GM10248 (cell line): Measurements from ENCODE around the gene DUSP22.

Experiments
- CTCF ChIA-PET: fragments of 300-600 bp; sonication (Branson Sonifier 250); formaldehyde crosslinking; extraction: SDS; loops from one replicate; lab custom pipeline; 2021; ENCODE audit warnings: antibody characterized with exemption; lab: Yijun Ruan, JAX
- POLR2A ChIA-PET: fragments of 350-650 bp; sonication (Branson Sonifier 250); formaldehyde crosslinking; extraction: SDS; loops from one replicate; lab custom pipeline; 2020; ENCODE audit warnings: antibody characterized with exemption; lab: Yijun Ruan, JAX
- DNase-seq: peaks from one replicate; pipeline ENCODE4 v3.0.0; 2012; ENCODE audit errors: extremely low spot score
- TF ChIP-seq, protein P1 (sequence below): IDR thresholded peaks from 2 replicates; pipeline ENCODE4 v1.5.1; 2012; ENCODE audit warnings: mild to moderate bottlenecking, low read depth; ENCODE audit errors: extremely low read depth, missing control alignments, control extremely low read depth

DUSP22 gene

DNA sequence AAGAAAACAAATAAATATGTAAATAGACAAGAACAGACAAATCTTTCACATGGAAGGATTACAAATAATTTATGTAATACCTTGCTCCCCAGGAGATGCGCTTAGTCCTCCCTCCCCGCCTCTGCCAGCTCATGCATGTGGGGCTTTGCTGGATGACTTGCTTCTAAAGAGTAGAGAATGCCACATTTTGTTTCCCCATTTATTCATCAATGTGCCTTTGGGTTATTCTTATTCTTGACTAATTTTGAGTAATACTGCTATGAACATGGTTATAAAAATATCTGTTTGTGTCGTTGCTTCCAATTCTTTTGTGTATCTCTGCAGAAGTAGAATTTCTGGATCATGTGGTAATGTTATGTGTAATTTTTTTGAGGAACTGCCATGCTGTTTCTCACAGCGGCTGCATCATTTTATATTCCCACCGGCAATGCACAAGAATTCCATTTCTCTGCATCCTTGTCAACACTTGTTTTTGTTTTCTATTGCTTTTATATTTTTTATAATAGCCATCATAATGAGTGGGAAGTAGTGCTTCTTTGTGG, 23.8 kb upstream of the DUSP22 start:
- POLR2A ChIA-PET: no interaction called here
- CTCF ChIA-PET: interaction anchor here (1.8 kb wide), 1 partner anchor 15 kb away, joined by 4 read pairs; no protein-coding TSS in a partner anchor
- TF ChIP-seq, protein P1, sequence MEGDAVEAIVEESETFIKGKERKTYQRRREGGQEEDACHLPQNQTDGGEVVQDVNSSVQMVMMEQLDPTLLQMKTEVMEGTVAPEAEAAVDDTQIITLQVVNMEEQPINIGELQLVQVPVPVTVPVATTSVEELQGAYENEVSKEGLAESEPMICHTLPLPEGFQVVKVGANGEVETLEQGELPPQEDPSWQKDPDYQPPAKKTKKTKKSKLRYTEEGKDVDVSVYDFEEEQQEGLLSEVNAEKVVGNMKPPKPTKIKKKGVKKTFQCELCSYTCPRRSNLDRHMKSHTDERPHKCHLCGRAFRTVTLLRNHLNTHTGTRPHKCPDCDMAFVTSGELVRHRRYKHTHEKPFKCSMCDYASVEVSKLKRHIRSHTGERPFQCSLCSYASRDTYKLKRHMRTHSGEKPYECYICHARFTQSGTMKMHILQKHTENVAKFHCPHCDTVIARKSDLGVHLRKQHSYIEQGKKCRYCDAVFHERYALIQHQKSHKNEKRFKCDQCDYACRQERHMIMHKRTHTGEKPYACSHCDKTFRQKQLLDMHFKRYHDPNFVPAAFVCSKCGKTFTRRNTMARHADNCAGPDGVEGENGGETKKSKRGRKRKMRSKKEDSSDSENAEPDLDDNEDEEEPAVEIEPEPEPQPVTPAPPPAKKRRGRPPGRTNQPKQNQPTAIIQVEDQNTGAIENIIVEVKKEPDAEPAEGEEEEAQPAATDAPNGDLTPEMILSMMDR: no peak
- DNase-seq: no peak

DNA sequence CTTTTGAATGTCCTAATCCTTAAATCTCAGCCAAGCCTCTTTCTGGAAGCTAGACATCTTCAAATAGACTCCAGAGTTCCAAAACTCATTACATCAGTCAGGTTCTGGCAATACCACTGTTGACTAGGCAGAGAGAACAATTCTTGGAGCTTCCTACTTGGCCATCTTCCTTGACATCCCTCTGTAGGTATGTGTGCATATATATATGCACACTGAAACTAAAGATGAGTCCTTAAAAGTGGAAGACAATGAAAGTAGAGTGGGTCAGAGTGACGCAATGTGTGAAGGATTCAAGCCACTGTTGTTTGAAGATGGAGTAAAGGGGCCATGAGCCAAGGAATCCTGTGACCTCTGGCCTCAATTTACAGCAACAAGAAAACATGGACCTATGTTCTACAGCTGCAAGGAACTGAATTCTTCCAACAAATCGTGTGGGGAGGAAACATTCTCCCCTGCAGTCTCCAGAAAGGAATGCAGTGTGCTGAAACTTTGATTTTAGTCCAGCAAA, 18.7 kb upstream of the DUSP22 start:
- DNase-seq: no peak
- TF ChIP-seq, protein P1: no peak
- ChIA-PET POLR2A (no interaction called here), CTCF (interaction anchor here (1.3 to 1.4 kb wide), 2 partner anchors 13 to 46 kb away, joined by 3 to 4 read pairs; no protein-coding TSS in a partner anchor)

DNA sequence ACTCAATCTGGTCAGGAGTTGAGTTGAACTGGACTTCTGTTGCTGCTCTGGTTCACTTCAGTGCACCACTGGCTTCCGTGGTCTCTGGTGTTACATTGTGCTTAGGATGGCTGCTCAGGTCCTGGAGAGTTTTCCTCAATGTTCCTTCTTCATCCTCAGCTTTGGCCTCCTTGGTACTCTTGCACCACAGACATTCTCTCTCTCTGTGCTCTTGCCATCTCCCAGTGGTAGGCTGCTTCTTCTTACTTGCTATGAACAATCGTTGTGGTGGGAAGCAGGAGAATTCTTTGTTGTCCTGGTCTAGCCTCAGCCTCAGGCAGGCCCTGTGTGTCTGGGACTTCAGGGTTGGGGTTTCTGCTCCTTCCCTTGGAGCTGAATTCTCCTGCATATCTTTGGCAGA, 14.5 kb upstream of the DUSP22 start:
- CTCF ChIA-PET: interaction anchor here (0.6 to 1.7 kb wide), 6 partner anchors 8 to 28 kb away, joined by 3 to 4 read pairs (median 3); no protein-coding TSS in a partner anchor
- POLR2A ChIA-PET: no interaction called here
- DNase-seq: no peak
- TF ChIP-seq, protein P1: no peak

DNA sequence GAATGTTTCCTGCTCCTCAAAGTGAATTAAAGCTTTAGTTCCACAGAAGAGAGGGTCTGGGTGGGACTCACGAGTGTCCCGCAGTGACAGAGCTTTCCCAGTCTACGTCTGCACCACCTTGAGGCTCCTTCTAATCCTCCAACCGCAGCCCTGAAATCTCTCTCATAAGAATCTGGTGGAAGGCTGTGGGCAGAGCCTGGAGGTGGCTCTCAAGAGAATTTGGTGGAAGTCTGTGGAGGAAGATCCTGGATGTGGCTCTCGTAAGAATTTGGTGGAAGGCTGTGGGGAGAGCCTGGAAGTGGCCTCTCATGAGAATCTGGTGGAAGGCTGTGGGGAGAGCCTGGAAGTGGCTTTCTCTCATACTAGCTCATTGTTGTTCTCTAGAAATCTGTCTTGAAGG, 13.8 kb upstream of the DUSP22 start:
- TF ChIP-seq, protein P1: no peak
- DNase-seq: no peak
- POLR2A ChIA-PET: no interaction called here
- CTCF ChIA-PET: interaction anchor here (0.7 to 1.7 kb wide), 5 partner anchors 8 to 27 kb away, joined by 3 to 4 read pairs (median 3); no protein-coding TSS in a partner anchor

DNA sequence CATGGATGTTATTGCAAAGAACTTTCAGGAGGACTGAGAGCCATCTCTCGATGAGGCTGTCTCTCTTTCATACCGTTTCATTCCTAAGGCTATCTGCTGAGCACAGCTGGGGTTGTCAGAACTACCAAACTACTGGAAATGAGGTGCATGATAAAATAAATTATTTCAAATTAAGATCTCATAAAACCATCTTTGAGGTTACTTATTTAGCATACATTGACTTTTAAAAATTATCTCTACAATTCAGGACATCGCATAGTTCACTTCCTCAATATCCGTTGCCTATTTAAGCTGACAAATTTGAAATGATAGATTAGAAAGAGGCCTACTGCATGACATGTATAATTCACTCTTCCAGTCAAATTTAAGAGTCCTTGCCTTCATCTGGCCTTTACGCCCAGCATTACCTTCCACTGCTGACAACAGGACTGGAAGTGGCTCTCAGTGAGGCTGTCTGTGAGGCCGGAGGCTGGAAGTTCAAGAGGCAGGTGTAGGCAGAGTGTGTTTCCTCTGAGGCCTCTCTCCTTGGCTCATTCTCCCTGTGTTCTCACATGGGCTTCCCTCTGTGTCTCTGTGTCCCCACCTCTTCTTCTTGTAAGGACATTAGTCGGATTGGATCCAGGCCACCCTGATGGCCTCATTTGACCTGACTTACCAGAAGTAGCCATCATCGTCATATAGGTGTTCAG, 12.8 kb upstream of the DUSP22 start:
- POLR2A ChIA-PET: no interaction called here
- CTCF ChIA-PET: interaction anchor here (1.3 to 1.7 kb wide), 3 partner anchors 7 to 26 kb away, joined by 3 to 4 read pairs (median 3); no protein-coding TSS in a partner anchor
- DNase-seq: no peak
- TF ChIP-seq, protein P1: no peak

DNA sequence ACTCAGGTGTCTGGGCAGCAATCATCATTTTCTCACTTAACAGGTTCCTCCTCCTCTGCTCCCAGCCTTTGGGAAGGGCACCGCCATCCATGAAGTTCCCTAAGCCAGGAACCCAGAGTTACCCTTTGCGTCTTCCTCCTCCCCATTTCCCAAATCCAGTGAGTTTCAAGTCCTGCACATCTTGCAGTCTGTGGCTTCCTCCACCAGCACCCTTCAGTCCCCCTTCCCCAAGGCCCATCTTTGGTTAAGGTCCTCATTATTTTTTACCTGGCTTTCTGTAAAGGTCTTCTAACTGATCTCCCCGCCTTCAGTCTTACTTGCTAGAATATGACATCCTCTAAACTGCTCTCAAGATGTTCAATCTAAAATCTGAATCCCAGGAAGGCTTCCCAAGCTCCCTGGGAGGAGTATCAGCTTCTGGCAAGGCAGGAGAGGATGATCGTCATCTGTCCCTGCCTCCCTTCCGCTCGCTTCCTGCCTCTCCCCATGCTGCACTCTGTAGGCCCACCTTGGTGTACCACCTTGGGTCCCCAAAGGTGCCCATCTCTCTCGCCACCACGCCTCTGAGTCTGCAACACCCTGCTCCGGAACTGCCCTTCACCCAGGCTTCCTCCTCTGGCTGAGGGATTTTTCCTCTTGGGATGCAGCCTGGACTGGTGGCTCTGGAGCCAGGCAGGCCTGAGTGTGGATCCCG, 11.4 kb upstream of the DUSP22 start:
- ChIA-PET POLR2A (no interaction called here), CTCF (no interaction called here)
- no peak for DNase-seq
- TF ChIP-seq, protein P1: no peak
